HG03432 (cell line): ENCODE data around the gene FOXR1.

Source experiments
- ATAC-seq: cut with Tn5 transposase; IDR thresholded peaks from one replicate; pipeline ENCODE4 v1.9.1; 2021; ENCODE audit warnings: mild to moderate bottlenecking, moderate library complexity; ENCODE audit not compliant: unreplicated experiment

The FOXR1 gene

GRCh38 chr11:118971646-118972045, at the start of gene FOXR1:
Gene FOXR1 (plus strand): TSS chr11:118971761. CDS start chr11:118971932, 171 bp downstream.
- ATAC-seq: no peak

GRCh38 chr11:118921929-118922744, 49.4 kb upstream of the FOXR1 start:
- no peak for ATAC-seq

- ATAC-seq: no peak
Measured at GRCh38 chr11:118922745-118923627, 48.6 kb upstream of the FOXR1 start.

- no peak for ATAC-seq
Measured at GRCh38 chr11:118923721-118924587, 47.6 kb upstream of the FOXR1 start.

GRCh38 chr11:118924591-118925585, 46.7 kb upstream of the FOXR1 start:
- ATAC-seq: no peak

GRCh38 chr11:118927554-118928100, 43.9 kb upstream of the FOXR1 start:
- no peak for ATAC-seq

- peak; percentile 44 for ATAC-seq
Measured at GRCh38 chr11:118928101-118928869, 43.3 kb upstream of the FOXR1 start.

GRCh38 chr11:118928870-118929500, 42.6 kb upstream of the FOXR1 start:
- ATAC-seq: peak; percentile 6

- ATAC-seq: no peak
Measured at GRCh38 chr11:118929501-118930093, 42.0 kb upstream of the FOXR1 start.

GRCh38 chr11:118930094-118930712, 41.4 kb upstream of the FOXR1 start:
- no peak for ATAC-seq

GRCh38 chr11:118931571-118931970, 40.0 kb upstream of the FOXR1 start:
- ATAC-seq: no peak

- ATAC-seq: no peak
Measured at GRCh38 chr11:118933486-118933885, 38.1 kb upstream of the FOXR1 start.

GRCh38 chr11:118935376-118935775, 36.2 kb upstream of the FOXR1 start:
- no peak for ATAC-seq

- ATAC-seq: no peak
Measured at GRCh38 chr11:118938491-118939403, 32.8 kb upstream of the FOXR1 start.

GRCh38 chr11:118939404-118939915, 32.1 kb upstream of the FOXR1 start:
- no peak for ATAC-seq
